Activated CD8-positive, alpha-beta memory T cell treated with anti-CD3 and anti-CD28 coated beads, Interleukin-2, amount 50 U/mL, for 24 hours (primary cell): Measurements from ENCODE around the gene CENPP.
"Not testable (repeated sequence)": the region's sequence is repeated elsewhere in the genome, so short reads cannot be mapped to it uniquely, and the experiment has no call there.

ENCODE experiments used
- DNase-seq: peaks from one replicate; pipeline ENCODE4 v3.0.0-alpha.2; 2020; ENCODE audit errors: extremely low read depth

Gene CENPP

DNA sequence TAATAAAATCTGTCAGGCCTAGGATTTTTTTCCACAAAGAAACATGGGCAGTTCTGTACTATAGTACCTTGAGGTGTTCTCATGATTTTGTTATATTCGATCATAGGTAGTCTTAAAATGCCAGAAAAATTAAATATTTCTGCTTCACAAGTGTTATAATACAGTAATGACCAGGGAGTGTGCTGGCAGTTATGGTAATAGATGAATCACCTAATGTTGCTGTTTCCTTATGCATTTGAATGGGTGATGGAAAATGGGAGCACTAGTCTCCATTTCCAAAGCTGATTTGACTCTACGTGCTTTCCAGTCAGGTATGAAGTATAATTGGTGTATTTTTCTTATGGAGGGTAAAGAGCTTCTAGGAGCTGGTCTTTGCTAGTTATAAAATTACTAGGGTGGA is 54.9 kb downstream of the CENPP start:
- no peak for DNase-seq

DNA sequence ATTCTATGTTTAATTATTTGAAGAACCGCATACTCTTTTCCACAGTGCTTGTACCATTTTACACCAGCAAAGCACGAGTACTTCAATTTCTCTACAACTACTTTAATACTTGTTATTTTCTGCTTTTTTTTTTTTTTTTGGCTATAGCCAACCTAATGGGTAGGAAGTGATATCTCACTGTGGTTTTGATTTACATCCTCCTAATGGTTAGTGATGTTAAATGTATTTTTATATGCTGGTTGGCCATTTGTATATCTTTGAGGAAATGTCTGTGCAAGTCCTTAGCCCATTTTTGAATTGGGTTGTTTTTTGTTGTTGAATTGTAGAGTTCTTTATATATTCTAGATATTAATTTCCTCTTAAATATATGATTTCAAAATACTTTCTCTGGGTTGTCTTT is 56.0 kb downstream of the CENPP start:
- DNase-seq, result no peak

DNA sequence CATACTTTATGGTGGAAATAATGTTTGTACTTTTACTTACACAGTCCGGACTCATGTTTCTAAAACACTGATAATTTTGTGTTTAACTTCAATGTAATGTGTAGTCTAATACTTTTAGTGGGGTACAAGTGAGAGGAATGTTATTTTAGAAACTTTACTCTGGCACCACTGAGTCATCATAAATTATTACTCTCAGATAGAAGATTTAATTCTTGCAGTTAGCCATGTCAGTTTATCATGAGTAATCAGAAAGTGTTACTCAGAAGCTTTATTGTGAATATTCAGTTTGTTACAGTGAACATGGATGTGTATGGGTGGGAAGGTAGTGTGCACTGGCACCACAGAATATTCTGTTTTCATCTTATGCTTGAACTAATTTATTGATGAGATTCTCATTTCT is 58.6 kb downstream of the CENPP start:
- DNase-seq, result no peak

DNA sequence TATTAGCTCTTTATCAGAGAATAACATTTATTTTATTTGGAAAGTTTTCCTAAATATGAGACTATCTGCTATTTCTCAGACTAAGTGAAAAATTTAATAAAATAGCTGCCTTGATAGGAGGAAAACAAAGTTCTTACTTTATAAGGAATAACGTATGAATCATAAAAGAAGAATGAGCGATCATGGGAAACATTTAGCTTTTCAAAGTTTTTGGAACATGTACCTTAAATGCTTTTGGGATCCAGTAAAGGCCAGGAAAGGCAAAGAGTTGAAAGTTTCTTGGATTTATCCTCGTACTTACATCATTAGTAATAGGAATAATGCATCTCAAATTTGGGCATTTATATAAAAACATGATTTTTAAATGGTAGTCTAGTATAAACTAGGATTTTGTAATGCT is 59.2 kb downstream of the CENPP start:
- no peak for DNase-seq

DNA sequence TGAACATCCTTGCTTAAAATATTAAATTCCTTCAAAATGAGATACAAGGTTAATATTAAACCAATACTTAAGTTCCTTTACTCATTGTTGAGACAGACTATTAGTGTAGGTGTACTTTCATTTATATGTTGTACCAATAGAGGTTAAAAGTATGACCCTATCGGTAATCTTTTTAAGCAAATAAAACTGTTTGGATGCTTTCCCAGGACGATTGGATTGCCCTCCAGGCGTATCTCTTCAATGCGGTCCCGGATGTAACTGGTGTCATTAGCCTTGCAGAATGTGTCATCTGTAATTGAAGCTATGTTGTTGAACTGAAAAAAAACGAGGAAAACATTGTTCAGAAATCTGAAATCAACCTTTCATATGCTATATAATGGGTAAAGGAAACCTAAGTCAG is 59.7 kb downstream of the CENPP start:
- no peak for DNase-seq

DNA sequence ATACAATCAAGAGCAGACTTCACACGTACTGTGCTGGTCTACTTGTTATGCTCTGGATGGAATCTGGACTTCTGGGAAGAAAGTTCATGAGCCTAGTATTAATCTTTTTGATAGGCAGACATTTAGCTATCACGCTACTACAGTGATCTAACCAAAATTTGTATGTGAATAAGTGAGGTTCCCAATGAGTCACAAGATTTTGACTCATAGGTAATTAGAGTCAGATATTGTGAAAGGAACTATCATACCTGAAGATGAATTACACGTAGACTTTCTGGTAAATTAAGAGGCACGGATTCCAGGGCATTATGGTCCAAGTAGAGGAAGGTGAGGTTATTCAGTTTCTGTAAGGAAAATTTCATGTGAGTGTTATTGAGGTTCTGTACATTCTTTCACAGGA is 60.2 kb downstream of the CENPP start:
- no peak for DNase-seq

DNA sequence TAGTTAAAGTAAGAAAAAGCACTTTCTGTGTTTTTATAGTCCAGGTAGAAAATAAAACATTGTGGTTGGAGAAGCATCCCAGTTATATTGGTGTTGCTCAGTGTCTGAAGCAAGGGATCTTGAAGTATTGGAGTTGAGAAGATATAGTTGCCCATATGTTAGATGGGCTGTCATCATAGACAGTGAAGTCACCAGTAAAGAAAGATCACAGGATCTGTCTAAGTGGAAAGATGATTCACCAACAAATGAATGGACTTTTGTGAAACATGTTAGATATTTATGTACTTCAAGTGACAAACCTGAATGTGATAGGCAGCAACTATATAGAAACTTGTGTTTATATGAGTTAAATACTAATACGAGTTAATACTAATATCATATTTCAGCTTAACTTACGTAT is 66.9 kb downstream of the CENPP start:
- DNase-seq, result no peak

DNA sequence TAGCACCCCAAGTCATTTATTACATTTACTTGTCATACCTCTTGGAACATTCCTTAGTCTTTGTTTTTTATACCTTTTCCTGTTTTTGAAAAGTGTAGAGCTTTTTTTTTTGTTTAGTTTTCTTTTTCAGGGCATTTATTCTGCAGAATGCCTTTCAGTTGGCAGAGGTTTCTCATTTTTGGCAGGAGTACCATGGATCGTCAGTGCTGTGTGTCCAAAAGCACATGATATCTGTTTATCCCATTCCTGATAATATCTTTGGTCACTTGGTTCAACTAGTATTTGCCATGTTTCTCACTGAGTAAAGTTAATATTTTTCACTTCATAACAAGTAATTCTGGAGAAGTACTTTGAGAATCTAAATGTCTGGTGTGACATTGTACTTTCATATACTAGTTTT is 67.9 kb downstream of the CENPP start:
- no peak for DNase-seq

DNA sequence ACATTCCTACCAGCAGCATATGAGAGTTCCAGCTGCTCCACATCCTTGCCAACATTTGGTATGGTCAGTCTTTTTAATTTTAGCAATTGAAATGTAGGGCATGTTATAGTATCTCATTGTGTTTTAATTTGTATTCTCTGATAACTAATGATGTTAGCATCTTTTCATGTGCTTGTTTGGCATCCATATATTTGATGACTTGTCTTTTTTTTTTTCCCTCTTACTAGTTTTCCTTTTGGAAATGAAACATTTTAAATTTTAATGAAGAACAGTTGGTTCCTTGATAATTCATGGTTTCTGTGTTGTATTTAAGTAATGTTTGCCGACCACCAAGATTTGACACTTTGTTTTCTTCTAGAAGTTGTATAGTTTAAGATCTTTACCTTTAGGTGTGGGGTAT is 69.9 kb downstream of the CENPP start:
- DNase-seq, result no peak

DNA sequence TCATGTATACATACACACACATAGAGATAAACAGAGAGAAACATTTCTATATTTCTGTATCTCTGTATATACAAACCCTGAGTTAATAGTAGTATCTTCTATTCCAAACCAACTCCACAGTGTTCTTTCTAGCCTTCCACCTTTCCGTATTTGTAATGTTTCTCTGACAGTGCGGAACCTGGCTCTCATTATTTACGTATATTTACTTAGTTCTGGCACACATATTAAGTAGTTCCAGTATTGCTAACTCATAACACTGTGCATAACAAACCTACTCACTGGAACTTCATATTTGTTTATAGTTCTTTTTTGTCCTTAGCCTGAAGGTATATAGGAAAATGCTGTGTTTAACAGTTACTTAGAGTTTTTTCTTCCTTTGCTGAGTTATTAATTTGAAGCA is 72.1 kb downstream of the CENPP start:
- no peak for DNase-seq

DNA sequence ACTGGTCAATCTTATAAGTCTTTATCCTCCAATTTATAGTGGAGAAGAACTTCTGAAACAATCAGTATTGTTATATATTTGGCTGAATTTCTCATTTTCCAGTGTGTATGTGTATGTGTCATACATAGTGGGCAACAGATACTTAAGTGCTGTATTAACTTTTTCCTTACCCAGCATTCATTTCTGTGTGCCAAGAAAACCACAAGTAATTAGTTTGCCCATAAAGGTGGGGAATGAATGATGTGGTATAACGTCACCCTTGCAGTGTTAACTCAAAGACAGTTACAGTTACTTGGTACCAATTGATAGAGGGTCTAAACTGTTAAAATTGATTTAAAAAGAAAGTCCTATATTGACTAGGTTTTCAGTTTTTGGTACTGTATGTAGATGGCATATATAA is 76.6 kb downstream of the CENPP start:
- DNase-seq, result no peak

DNA sequence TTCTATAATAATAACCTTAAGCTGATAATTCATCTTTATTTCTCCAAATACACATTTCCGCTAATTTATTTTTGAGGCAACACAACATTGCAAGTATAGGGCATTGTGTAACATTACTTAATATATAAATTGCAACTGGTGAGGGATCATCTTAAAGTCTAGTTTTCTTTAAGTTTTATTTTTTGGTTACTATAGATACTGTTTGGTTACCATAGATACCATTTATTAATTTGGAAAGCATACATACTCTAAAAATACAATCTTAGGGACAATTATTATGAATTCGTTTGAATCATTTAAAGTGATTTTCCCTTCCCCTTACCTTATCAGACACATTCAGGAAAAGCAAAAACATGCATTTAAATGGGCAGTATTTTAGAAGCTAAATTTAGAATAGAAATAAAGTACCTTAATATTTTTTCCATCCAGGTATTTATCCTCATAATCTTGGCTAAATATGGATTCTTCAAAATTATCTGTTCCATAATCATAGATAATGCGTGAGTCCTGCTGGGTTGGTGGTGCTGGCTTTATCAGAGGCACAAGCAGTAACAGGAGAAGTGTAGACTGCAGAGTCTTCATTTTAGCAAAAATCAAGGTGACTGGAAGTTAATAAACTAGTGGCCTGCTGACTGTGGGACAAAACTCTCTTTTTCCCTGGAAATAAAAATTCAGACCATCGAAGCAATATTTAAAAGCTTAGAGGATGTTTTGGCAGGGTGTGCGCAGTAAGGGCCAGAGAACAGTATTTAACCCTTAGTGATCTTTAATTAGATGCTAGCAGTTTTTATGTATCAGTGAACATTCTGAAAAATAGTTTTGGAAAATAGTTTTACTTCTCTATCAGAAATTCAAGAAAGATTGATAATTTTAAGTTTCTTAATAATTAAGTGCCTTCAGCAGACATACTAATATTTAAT is 77.3 kb downstream of the CENPP start:
- DNase-seq, result no peak

DNA sequence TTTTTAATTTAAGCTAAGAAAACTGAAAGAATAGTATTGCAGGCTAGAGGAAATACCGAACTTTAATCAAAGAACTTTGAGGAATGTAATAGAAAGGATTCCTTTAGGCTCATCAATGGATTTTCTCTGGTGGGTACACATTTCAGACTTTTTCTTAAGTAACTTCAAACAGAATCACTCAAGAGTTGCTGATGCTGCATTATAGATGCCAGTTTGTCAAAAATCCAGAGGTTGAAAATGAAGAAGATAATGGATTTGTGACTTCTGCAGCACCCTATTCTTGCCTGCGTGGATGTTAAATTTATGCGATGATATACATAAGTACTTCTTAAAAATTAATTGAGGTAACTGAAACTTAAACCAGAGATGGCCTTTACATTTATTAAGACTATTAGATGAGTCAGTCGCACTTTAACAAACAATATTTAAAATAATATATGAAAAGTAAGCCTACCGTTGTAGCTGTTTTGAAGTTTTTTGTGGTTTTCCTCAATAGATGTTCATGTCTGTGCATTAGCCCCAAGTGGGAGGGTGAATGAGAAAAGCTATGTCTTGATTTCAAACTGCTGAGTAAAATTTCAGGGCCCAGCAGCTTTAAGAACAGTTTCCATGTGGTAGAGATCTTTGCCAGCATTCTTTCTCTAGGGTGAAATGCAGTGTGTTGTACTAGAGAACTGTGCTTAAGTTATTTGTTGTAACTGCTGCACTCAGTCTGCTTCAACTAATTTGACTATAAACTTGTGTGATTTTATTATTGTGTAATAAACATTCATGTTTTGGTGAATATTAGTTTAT is 78.5 kb downstream of the CENPP start, which contains the start of gene OGN:
Gene OGN (minus strand): TSS at position 537 of the 795 bp plus-strand sequence. CDS start 1,171 bp downstream, outside the sequence.
- DNase-seq, result no peak

DNA sequence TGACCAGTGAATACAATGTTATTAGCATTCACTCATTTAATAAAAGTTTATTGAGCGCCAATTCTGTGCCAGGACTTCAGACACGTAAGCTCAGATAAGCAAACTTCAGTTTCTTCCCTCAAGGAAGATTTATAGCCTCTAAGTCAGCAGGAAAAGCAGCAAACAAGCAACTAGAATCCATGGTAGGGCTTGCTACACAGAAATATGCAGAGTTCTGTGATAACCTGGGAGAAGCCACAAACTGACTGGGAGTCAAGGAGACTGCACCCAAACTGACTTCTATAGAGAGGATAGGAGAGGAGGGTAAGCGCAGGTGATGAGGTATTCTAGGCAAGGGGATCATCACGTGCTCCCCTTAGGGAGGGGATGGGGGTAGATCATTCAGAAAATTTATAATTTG is 80.1 kb downstream of the CENPP start:
- no peak for DNase-seq

DNA sequence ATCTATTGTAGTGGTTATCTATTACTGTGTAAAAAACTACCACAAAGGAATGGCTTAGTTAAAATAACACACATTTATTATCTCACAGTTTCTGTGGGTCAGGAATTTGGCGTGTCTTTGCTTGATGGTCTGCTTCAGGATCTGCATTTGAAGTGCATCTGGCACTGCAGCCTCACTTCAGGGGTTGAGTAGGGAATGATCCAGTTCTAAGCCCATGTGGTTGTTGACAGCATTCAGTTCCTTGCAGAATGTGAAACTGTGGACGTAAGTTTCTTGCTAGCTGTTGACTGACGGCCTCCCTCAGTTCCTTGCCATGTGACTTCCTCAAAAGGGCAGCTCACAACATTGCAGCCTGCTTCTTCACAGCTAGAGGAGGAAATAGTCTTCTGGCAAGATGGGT is 80.7 kb downstream of the CENPP start:
- DNase-seq, result no peak

DNA sequence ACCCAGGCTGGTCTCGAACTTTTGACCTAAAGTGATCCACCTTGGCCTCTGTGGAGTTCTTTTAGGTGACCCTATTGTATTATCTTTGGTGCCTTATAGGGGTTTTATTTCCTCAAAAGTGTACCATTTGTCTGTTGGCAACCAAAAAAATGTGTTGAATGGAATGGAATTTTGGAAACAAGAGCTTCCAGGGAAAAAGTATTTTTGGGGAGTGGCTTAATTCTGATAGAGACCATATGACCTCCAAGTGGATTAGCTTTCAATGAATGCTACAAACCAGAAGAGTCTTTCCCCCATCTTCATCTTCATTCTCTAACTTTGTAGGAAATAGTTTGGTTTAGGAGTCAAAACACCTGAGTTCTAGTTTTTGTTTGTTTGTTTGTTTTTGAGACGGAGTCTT is 82.1 kb downstream of the CENPP start:
- DNase-seq, result no peak

DNA sequence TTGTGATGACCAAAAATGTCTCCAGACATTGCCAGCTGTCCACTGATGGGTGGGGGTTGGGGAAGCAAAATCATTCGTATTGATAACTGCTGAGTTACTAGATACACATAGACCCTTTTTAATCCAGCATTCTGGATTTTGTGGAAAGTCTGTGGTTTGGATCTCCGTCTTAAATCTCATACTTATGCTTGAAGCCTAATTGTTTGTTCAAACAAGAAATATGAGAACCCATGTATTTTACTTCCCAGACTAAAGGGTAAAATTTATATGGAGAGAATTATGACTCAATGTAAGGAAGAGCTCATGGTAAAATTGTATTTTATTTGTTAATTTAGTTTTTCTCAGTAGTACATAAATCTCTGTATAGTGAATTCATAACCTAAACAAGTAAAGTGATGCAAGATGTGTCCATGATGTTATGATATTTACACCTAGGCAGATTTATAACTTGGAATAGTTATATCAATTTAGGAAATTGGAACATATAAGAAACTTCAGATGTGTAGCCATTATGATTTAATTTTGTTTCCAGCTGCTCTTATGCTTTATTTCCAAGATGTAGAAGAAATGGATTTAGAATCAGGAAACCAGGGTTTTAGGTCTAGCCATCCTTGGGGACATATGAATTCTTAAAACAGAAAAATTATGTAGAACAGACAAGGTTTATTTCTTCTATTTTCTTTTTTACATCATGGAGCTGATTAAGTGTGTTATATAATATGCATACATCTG is 83.2 kb downstream of the CENPP start:
- no peak for DNase-seq

DNA sequence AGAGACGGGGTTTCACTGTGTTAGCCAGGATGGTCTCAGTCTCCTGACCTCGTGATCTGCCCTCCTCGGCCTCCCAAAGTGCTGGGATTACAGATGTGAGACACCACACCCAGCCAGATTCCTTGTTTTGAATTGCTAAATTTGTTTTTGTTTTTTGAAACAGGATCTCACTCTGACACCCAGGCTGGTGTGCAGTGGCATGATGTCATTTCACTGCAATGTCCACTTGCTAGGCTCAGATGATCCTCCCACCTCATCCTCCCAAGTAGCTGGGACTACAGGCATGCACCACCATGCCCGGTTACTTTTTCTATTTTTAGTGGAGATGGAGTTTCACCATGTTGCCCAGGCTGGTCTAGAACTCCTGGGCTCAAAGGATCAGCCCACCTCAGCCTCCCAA is 85.4 kb downstream of the CENPP start:
- not testable (repeated sequence) for DNase-seq

DNA sequence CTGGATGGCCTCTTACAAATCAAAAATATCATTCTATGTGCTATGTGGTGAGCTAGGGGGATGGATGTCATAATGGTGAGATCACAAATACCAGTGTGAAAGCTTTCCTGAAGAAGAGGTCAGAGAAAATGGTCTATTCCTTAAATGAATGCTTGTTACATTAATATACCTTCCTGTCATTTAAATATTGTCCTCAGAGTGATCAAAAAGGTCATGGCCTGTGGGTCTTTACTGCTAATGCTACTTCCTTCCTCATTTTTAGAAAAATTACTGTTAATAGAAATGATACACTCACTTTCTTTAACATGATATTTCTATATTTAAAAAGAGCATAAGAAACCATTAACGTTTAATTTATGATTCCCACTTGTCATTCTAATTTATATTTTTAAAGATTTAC is 88.8 kb downstream of the CENPP start:
- DNase-seq, result no peak

DNA sequence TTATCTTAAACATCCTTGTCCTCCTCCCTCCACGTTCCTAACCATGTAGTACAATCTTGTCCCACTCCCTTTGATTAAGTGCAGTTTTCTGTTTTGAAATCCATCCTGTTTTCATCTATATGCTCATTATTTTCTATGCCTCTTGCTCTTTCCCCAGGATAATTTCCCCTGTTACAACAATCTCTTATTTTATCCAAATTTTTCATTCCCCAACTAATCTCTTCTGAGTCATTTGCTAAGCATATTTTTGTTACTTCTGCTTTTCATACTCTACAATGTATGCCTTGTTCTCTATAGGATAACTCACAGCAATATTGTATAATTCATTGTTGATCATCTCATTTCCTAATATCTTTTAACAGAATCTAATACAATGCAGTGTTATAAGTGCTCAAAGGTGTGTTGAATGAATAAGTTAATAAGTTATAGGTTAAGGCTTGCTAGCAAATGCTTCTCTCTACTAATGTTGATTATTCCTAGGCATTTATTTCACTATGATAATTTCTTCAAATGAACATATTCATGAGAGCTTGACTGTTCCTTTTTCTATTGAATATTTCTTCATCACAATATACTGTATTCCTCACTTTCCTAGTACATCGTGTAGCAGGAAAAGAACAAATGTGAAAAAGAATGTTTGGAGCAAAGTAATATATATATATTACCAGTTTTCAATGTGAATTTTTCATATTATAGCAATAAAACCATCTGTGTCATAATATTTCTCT is 97.0 kb downstream of the CENPP start:
- no peak for DNase-seq

DNA sequence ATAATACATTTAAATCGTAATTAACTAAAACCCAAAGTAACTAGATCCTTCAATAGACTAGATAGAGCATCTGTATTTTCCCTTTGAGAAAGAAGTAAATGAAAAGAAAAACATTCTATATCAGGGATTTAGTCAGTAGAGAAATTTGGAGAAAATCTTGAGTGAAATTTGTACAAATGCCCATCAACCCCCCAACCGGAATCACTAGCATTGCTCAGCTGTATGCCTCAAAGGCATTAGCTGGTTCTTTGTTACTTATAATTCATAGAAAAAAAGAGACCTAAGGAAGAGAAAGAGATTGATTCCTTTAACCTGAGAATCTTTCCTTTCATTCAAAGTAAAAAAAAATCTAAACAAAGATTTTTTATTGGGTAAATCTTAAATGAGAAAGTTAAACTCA is 97.9 kb downstream of the CENPP start:
- no peak for DNase-seq

DNA sequence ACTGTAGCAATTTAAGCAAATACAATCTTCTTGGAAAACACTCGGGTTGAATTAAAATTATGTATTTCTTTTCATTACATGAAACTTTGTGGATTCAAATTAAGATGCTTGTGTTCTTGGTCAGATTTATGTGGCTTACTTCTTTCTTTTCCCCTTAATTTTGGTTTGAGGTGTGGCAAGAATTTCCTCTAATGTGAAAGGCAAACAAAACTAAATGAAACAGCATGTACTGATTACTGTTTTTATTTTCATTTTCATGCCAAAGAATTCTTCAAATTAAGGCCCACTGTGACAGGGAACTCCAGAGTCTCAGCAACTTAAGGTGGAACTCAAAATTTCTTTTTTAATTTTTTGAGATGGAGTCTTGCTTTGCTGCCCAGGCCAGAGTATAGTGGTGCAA is 98.6 kb downstream of the CENPP start, which contains the start of gene OMD:
Gene OMD (minus strand): TSS at position 132 of the 400 bp plus-strand sequence. CDS start 6,913 bp downstream, outside the sequence.
- no peak for DNase-seq
